Subcutaneous adipose tissue (tissue), 4 donors: ENCODE results near the gene APMAP. TPM values are rescaled to one million over a fixed set of nuclear protein-coding genes. Genes with fewer than 3 reads are reported as not detected.

Experiments used
- CTCF ChIP-seq: fragments of 450-650 bp; IDR thresholded peaks from one replicate; pipeline ENCODE4 v1.5.1; 2016; ENCODE audit warnings: low read depth, mild to moderate bottlenecking, control low read depth, antibody characterized with exemption, moderate library complexity
- total RNA-seq, 4 donors: library from RNA; depleted of rRNA; stranded (reverse); fragments of >200 nt; gene quantifications; one replicate each; pipeline ENCODE4 v1.1.0, GENCODE V29; 2016

Gene APMAP
- total RNA-seq, 4 donors from 2014 or later = 63.4 to 325 (median 240) TPM

GRCh38 chr20:24996449-24997377 lies 4.2 kb upstream of the APMAP start:
- TF ChIP-seq CTCF = no peak

GRCh38 chr20:24995741-24996448 lies 3.3 kb upstream of the APMAP start:
- no peak for TF ChIP-seq CTCF

- TF ChIP-seq CTCF = no peak
Measured at GRCh38 chr20:24994470-24995368, 2.2 kb upstream of the APMAP start.

- no peak for TF ChIP-seq CTCF
Measured at GRCh38 chr20:24994186-24994465, 1.6 kb upstream of the APMAP start.

- no peak for TF ChIP-seq CTCF
Measured at GRCh38 chr20:24993337-24994185, 1.0 kb upstream of the APMAP start.

- TF ChIP-seq CTCF = no peak
Measured at GRCh38 chr20:24991897-24992486, 559 bp downstream of the APMAP start.
